Left lung (tissue), 10 donors: Measurements from ENCODE around the gene HECTD1. TPM values are rescaled to one million over a fixed set of nuclear protein-coding genes. Genes with fewer than 3 reads are reported as not detected.
"Not testable (repeated sequence)": the region's sequence is repeated elsewhere in the genome, so short reads cannot be mapped to it uniquely, and the experiment has no call there.

Experiments
- ATAC-seq: fragments of 200-7000 bp; cut with Tn5 transposase; one replicate; pipeline ENCODE4 v1.9.1; 2020; ENCODE audit warnings: moderate library complexity
- DNase-seq, 4 donors: peaks; one replicate each; pipeline ENCODE4 v3.0.0-alpha.2; 2013 to 2020
- H3K27ac ChIP-seq, 2 donors: fragments of 200-600 bp; sonication (generic) in 1 of 2; one replicate each; pipeline versions ENCODE4 v1.5.0 to v1.8.0; 2020 to 2021
- H3K27me3 ChIP-seq, 2 donors: fragments of 200-600 bp; sonication (generic) in 1 of 2; one replicate each; pipeline versions ENCODE4 v1.5.0 to v1.8.0; 2020 to 2021
- H3K36me3 ChIP-seq, 2 donors: fragments of 200-600 bp; sonication (generic) in 1 of 2; one replicate each; pipeline versions ENCODE4 v1.5.0 to v1.8.0; 2020 to 2021
- H3K4me1 ChIP-seq, 2 donors: fragments of 200-600 bp; one replicate each; pipeline ENCODE4 v1.8.0; 2021
- H3K4me3 ChIP-seq, 2 donors: fragments of 200-600 bp; sonication (generic) in 1 of 2; one replicate each; pipeline versions ENCODE4 v1.5.0 to v1.8.0; 2020 to 2021; ENCODE audit warnings: mild to moderate bottlenecking in 1 of 2
- H3K9me3 ChIP-seq, 2 donors: fragments of 200-600 bp; sonication (generic) in 1 of 2; one replicate each; pipeline versions ENCODE4 v1.5.0 to v1.8.0; 2020 to 2021
- CTCF ChIP-seq, 2 donors: fragments of 200-600 bp; sonication (generic) in 1 of 2; IDR thresholded peaks; one replicate each; pipeline versions ENCODE4 v1.5.0 to v1.8.0; 2021; ENCODE audit warnings: antibody characterized with exemption in 2 of 2
- intact Hi-C, 2 donors: fragments of 100-400 bp; cut with DNase I; formaldehyde crosslinking; loops; one replicate each; pipeline versions ENCODE4 v1.11.2 to v1.14.2; 2022
- polyA plus RNA-seq, 6 donors: library from polyadenylated mRNA; unstranded; fragments of 120-200 nt; gene quantifications; one replicate each; pipeline ENCODE4 v1.2.1, GENCODE V29; 2013; ENCODE audit not compliant: insufficient read length in 6 of 6
- total RNA-seq, 2 donors: library from RNA; stranded (reverse); fragmentation: NEBNext Ultra II Directional; extraction: Animal tissue kit (Norgen Biotek cat#: 25700); gene quantifications; one replicate each; pipeline ENCODE4 v1.2.1, GENCODE V29; 2021
- donor health status: DM: no; HTN: yes; CAD: no.
- donor health status: DM: no; HTN: no; CAD: no.

The HECTD1 gene
- total and polyA plus RNA-seq, 8 donors, result 160 to 203 (median 192) TPM

GRCh38 chr14:31057035-31057434 is 150.6 kb downstream of the HECTD1 start:
- Histone ChIP-seq H3K27ac (no peak overlapping the region), H3K4me3 (no peak overlapping the region), H3K36me3 (no peaks in the 10 kb centered on the region), H3K27me3 (no peaks in the 10 kb centered on the region), H3K9me3 (no peaks in the 10 kb centered on the region), H3K4me1 (peaks cover 8 to 12% of the 10 kb centered on the region in 2 donors)
- DNase-seq, result no peak
- ATAC-seq, result no peak
- TF ChIP-seq CTCF (IDR thresholded peaks at IDR 0.05), result no peak
- intact Hi-C loops, result no loop called here

- H3K4me1 ChIP-seq, DNase-seq, H3K4me3 ChIP-seq, H3K27ac ChIP-seq, H3K9me3 ChIP-seq, H3K36me3 ChIP-seq, H3K27me3 ChIP-seq, intact Hi-C loops: not testable (repeated sequence)
- ATAC-seq, result peak; percentile 10
Observed at GRCh38 chr14:31052905-31053586, 154.5 kb downstream of the HECTD1 start.

- Histone ChIP-seq H3K36me3 (no peaks in the 10 kb centered on the region), H3K4me1 (no peaks in the 10 kb centered on the region), H3K27me3 (no peaks in the 10 kb centered on the region), H3K4me3 (no peak overlapping the region), H3K27ac (no peak overlapping the region), H3K9me3 (no peaks in the 10 kb centered on the region)
- intact Hi-C loops, result no loop called here
- TF ChIP-seq CTCF (IDR thresholded peaks at IDR 0.05), result no peak
- ATAC-seq (no peak), DNase-seq (no peak)
Observed at GRCh38 chr14:31051511-31051910, 156.1 kb downstream of the HECTD1 start.

GRCh38 chr14:31051023-31051422 is 156.6 kb downstream of the HECTD1 start:
- TF ChIP-seq CTCF (IDR thresholded peaks at IDR 0.05), result no peak
- no peak for ATAC-seq
- no peak for DNase-seq
- H3K27ac ChIP-seq, result no peak overlapping the region
- intact Hi-C loops, result no loop called here
- H3K4me1 ChIP-seq, result no peaks in the 10 kb centered on the region
- no peaks in the 10 kb centered on the region for H3K27me3 ChIP-seq
- no peaks in the 10 kb centered on the region for H3K9me3 ChIP-seq
- H3K4me3 ChIP-seq, result no peak overlapping the region
- no peaks in the 10 kb centered on the region for H3K36me3 ChIP-seq

Other genes starting within 250 kb of the HECTD1 start
- gene AP4S1, start 182.1 kb downstream of the HECTD1 start, total RNA-seq, result 1 to 10 TPM; 6.9 to 9.2 TPM
- 10 to 100 TPM; 18.8 to 25.0 (median 20.7) TPM for gene AP4S1, start 182.1 kb downstream of the HECTD1 start, polyA plus RNA-seq
- gene STRN3, start 181.4 kb downstream of the HECTD1 start, total RNA-seq, result 10 to 100 TPM; 31.7 to 32.9 TPM
- 10 to 100 TPM; 37.6 to 54.7 (median 48.7) TPM for gene STRN3, start 181.4 kb downstream of the HECTD1 start, polyA plus RNA-seq
- gene HEATR5A, start 212.8 kb upstream of the HECTD1 start, total RNA-seq, result 10 to 100 TPM; 49.8 to 72.5 TPM
- 10 to 100 TPM; 18.5 to 22.6 (median 20.7) TPM for gene HEATR5A, start 212.8 kb upstream of the HECTD1 start, polyA plus RNA-seq
- 10 to 100 TPM; 19.8 to 24.6 TPM for gene DTD2, start 249.7 kb upstream of the HECTD1 start, total RNA-seq
- 10 to 100 TPM; 19.3 to 23.1 (median 21.5) TPM for gene DTD2, start 249.7 kb upstream of the HECTD1 start, polyA plus RNA-seq